Measurements from ENCODE around the gene NELFA.
"Not testable (repeated sequence)": the region's sequence is repeated elsewhere in the genome, so short reads cannot be mapped to it uniquely, and the experiment has no call there.

NELFA gene

GRCh38 chr4:1993718-1994516, 14.9 kb downstream of the NELFA start:
- DNase-seq = not testable (repeated sequence)

- DNase-seq = no peak
Measured at GRCh38 chr4:1993169-1993516, 15.6 kb downstream of the NELFA start.

GRCh38 chr4:1992468-1993168, 16.2 kb downstream of the NELFA start:
- DNase-seq = no peak

GRCh38 chr4:1991596-1992434, 17.0 kb downstream of the NELFA start:
- no peak for DNase-seq

GRCh38 chr4:1991087-1991486, 17.7 kb downstream of the NELFA start:
- no peak for DNase-seq

- no peak for DNase-seq
Measured at GRCh38 chr4:1990676-1991075, 18.1 kb downstream of the NELFA start.

- no peak for DNase-seq
Measured at GRCh38 chr4:1990348-1990645, 18.5 kb downstream of the NELFA start.

GRCh38 chr4:1989533-1990347, 19.0 kb downstream of the NELFA start:
- no peak for DNase-seq

- DNase-seq = no peak
Measured at GRCh38 chr4:1988327-1988724, 20.4 kb downstream of the NELFA start.

GRCh38 chr4:1987721-1988326, 20.9 kb downstream of the NELFA start:
- DNase-seq = no peak

GRCh38 chr4:1987296-1987695, 21.5 kb downstream of the NELFA start:
- no peak for DNase-seq

GRCh38 chr4:1986578-1987210, 22.1 kb downstream of the NELFA start:
- DNase-seq = no peak

GRCh38 chr4:1985780-1986577, 22.8 kb downstream of the NELFA start:
- no peak for DNase-seq

GRCh38 chr4:1985294-1985693, 23.5 kb downstream of the NELFA start:
- no peak for DNase-seq

- DNase-seq = no peak
Measured at GRCh38 chr4:1984406-1985191, 24.2 kb downstream of the NELFA start.

- no peak for DNase-seq
Measured at GRCh38 chr4:1983846-1984405, 24.8 kb downstream of the NELFA start.

GRCh38 chr4:1983053-1983845, 25.5 kb downstream of the NELFA start:
- DNase-seq = no peak

GRCh38 chr4:1982124-1983052, 26.4 kb downstream of the NELFA start:
- DNase-seq = no peak
